Measurements from ENCODE around the gene TUBB6. TPM values are rescaled to one million over a fixed set of nuclear protein-coding genes. Genes with fewer than 3 reads are reported as not detected.

TUBB6 gene
- total RNA-seq, 3 donors from 2014 or later = 197 to 316 (median 302) TPM

DNA sequence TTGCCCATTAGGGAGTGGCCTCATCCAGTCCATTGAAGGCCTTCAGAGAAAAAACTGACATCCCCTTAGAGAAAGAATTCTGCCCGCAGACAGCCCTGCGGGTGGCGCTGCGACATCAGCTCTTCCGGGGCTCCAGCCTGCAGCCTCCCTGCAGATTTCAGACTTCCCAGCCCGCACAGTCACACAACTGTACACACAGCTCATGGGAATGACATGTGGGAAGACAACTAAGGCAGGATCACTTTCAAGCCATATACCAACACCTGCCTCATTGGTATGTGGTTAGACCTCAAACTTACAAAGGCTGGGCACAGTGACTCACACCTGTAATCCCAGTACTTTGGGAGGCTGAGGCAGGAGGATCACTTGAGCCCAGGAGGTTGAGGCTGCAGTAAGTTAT is 24.8 kb upstream of the TUBB6 start:
- no peak overlapping the region for H3K27ac ChIP-seq
- H3K36me3 ChIP-seq = no peaks in the 10 kb centered on the region
- H3K27me3 ChIP-seq = no peaks in the 10 kb centered on the region
- no peak overlapping the region for H3K4me3 ChIP-seq
- no peaks in the 10 kb centered on the region for H3K9me3 ChIP-seq
- peaks cover 0 to 4% of the 10 kb centered on the region in 2 donors for H3K4me1 ChIP-seq
- TF ChIP-seq, protein P1, sequence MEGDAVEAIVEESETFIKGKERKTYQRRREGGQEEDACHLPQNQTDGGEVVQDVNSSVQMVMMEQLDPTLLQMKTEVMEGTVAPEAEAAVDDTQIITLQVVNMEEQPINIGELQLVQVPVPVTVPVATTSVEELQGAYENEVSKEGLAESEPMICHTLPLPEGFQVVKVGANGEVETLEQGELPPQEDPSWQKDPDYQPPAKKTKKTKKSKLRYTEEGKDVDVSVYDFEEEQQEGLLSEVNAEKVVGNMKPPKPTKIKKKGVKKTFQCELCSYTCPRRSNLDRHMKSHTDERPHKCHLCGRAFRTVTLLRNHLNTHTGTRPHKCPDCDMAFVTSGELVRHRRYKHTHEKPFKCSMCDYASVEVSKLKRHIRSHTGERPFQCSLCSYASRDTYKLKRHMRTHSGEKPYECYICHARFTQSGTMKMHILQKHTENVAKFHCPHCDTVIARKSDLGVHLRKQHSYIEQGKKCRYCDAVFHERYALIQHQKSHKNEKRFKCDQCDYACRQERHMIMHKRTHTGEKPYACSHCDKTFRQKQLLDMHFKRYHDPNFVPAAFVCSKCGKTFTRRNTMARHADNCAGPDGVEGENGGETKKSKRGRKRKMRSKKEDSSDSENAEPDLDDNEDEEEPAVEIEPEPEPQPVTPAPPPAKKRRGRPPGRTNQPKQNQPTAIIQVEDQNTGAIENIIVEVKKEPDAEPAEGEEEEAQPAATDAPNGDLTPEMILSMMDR (IDR thresholded peaks at IDR 0.05) = no peak
- TF ChIP-seq POLR2A (IDR thresholded peaks at IDR 0.05) (no peak), POLR2AphosphoS5 (IDR thresholded peaks at IDR 0.05) (no peak)
- intact Hi-C loops (cut with DNase I; ENCODE audit: low total_unique reads) = no loop called here
- DNase-seq (ENCODE audit: low spot score in 2 of 2) = no peak

DNA sequence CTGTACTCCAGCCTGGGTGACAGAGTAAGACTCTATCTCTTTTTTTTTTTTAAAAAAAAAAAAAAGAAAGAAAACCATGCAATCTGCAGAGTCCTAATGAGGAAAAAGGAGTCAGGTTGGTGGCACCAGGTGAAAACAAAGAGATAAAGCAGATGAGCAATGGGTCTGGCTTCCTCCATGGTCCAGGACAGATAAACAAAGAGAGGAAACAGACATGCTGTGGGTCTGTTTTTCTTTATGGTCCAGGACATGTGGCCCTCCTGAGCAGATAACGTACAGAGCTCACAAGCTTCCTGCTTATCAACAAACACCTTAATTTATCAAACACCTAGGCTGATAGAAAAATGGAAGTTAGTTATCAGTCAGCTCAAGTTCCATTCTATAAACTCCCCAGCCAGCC is 24.4 kb upstream of the TUBB6 start:
- peaks cover 0 to 4% of the 10 kb centered on the region in 2 donors for H3K4me1 ChIP-seq
- no peak overlapping the region for H3K27ac ChIP-seq
- no peak for DNase-seq (ENCODE audit: low spot score in 2 of 2)
- TF ChIP-seq POLR2A (IDR thresholded peaks at IDR 0.05) (no peak), POLR2AphosphoS5 (IDR thresholded peaks at IDR 0.05) (no peak)
- TF ChIP-seq, protein P1 (IDR thresholded peaks at IDR 0.05) = no peak
- no peaks in the 10 kb centered on the region for H3K9me3 ChIP-seq
- no peak overlapping the region for H3K4me3 ChIP-seq
- no peaks in the 10 kb centered on the region for H3K36me3 ChIP-seq
- intact Hi-C loops (cut with DNase I; ENCODE audit: low total_unique reads) = no loop called here
- H3K27me3 ChIP-seq = no peaks in the 10 kb centered on the region

DNA sequence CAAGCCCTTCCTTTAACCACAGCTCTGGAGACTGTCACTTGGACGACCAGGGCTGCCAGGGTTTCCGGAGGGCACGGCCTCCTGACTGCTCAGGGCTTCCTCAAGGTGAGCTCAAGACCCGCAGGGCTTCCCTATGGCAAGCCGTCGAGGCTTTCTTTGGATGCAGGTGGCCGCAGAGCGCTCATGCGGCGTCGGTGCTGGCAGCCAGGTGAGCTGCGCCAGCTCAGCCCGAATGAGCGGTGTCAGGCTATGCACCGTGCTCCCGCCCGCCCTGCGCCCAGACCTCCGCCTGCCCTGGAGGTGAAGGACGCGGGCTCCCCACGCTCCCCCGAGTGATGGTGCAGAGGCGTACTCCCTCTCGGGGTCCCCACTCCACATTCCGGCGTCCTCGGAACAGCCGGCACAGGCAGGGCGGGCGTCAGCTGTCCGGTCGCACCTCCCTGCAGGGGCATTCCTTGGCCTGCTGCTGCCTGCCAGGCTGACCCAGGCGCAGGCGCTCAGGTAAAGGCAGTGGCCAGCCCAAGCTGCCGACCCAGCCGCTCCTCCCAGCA is 20.8 kb upstream of the TUBB6 start:
- no peak for TF ChIP-seq POLR2A (IDR thresholded peaks at IDR 0.05)
- no peak for TF ChIP-seq POLR2AphosphoS5 (IDR thresholded peaks at IDR 0.05)
- Histone ChIP-seq H3K9me3 (no peaks in the 10 kb centered on the region), H3K27ac (peak overlapping the region; percentile 79 to 81), H3K36me3 (no peaks in the 10 kb centered on the region), H3K4me1 (peaks cover 0 to 5% of the 10 kb centered on the region in 2 donors), H3K4me3 (peak overlapping the region; percentile 40 to 67 (median 52)), H3K27me3 (no peaks in the 10 kb centered on the region)
- intact Hi-C loops (cut with DNase I; ENCODE audit: low total_unique reads) = no loop called here
- DNase-seq (ENCODE audit: low spot score in 2 of 2) = peak in 1 of 2 donors; percentile 49

GRCh38 chr18:12287684-12288402 is 20.2 kb upstream of the TUBB6 start:
- peak; percentile 71 to 90 for DNase-seq (ENCODE audit: low spot score in 2 of 2)
- TF ChIP-seq, protein P1 (IDR thresholded peaks at IDR 0.05) = no peak
- TF ChIP-seq POLR2AphosphoS5 (IDR thresholded peaks at IDR 0.05) = peak; percentile 29 to 69 (median 47)
- peak; percentile 19 for TF ChIP-seq POLR2A (IDR thresholded peaks at IDR 0.05)

DNA sequence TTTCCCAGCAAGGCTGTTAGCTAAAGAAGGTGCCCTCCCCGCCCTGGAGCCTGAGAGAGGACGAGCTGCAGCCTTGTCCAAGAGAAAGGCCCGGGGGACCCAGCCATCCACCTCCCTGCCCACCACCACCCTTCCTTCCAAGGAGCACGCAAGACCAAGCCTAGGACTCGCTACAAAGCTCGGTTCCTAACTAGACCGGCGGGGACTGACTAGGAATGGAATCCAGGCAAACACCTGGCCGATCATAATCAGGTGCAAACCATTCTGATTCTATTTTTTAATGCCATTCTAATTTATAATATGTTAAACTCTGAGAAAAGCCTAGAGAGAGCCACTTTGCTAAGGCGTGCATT is 19.7 kb upstream of the TUBB6 start:
- no peak for DNase-seq (ENCODE audit: low spot score in 2 of 2)
- TF ChIP-seq, protein P1 (IDR thresholded peaks at IDR 0.05) = no peak
- TF ChIP-seq POLR2A (IDR thresholded peaks at IDR 0.05) (no peak), POLR2AphosphoS5 (IDR thresholded peaks at IDR 0.05) (no peak)
- Histone ChIP-seq H3K27me3 (no peaks in the 10 kb centered on the region), H3K9me3 (no peaks in the 10 kb centered on the region), H3K27ac (peak overlapping the region; percentile 65 to 79), H3K4me1 (peaks cover 0 to 5% of the 10 kb centered on the region in 2 donors), H3K4me3 (peak overlapping the region; percentile 40 to 67 (median 52)), H3K36me3 (no peaks in the 10 kb centered on the region)
- intact Hi-C loops (cut with DNase I; ENCODE audit: low total_unique reads) = no loop called here

More at GRCh38 chr18:12287684-12288402, 20.2 kb upstream of the TUBB6 start:
- H3K36me3 ChIP-seq = no peaks in the 10 kb centered on the region
- no peaks in the 10 kb centered on the region for H3K9me3 ChIP-seq
- peak overlapping the region; percentile 40 to 67 (median 52) for H3K4me3 ChIP-seq
- intact Hi-C loops (cut with DNase I; ENCODE audit: low total_unique reads) = no loop called here
- H3K27me3 ChIP-seq = no peaks in the 10 kb centered on the region
- peak overlapping the region; percentile 79 to 81 for H3K27ac ChIP-seq
- H3K4me1 ChIP-seq = peaks cover 0 to 5% of the 10 kb centered on the region in 2 donors

All from breast epithelium (tissue), 4 donors.